Esophagus muscularis mucosa (tissue), 4 donors: ENCODE measurements around the gene CLDN4. TPM values are rescaled to one million over a fixed set of nuclear protein-coding genes. Genes with fewer than 3 reads are reported as not detected.
A peak's percentile ranks its signal among the peaks of the same experiment; 100 is the strongest.
"Not testable (repeated sequence)": the region's sequence is repeated elsewhere in the genome, so short reads cannot be mapped to it uniquely, and the experiment has no call there.

Experiments used
- DNase-seq: peaks from one replicate; pipeline ENCODE4 v3.0.0-alpha.2; 2017; ENCODE audit errors: extremely low spot score
- H3K27ac ChIP-seq, 4 donors: fragments of 200-600 bp; sonication (generic); replicated peaks in 1 of 4; 1 replicate in 3 of 4; 2 replicates in 1 of 4; pipeline ENCODE4 v1.5.1; 2016 to 2019; ENCODE audit warnings: mild to moderate bottlenecking in 1 of 4
- H3K27me3 ChIP-seq, 4 donors: fragments of 200-600 bp; sonication (generic); one replicate each; pipeline versions ENCODE4 v1.5.1 to v1.6.0; 2016 to 2019
- H3K36me3 ChIP-seq, 4 donors: fragments of 200-600 bp; sonication (generic); one replicate each; pipeline ENCODE4 v1.5.1; 2016 to 2019
- H3K4me1 ChIP-seq, 4 donors: fragments of 200-600 bp; sonication (generic); one replicate each; pipeline ENCODE4 v1.5.1; 2016 to 2019
- H3K4me3 ChIP-seq, 4 donors: fragments of 200-600 bp; sonication (generic); 1 replicate in 2 of 4; 2 replicates in 2 of 4; pipeline ENCODE4 v1.5.1; 2016 to 2019; ENCODE audit warnings: mild to moderate bottlenecking in 4 of 4, moderate library complexity in 1 of 4
- H3K9me3 ChIP-seq, 4 donors: fragments of 200-600 bp; sonication (generic); 1 replicate in 3 of 4; 2 replicates in 1 of 4; pipeline ENCODE4 v1.5.1; 2016 to 2019
- CTCF ChIP-seq, 3 experiments: fragments of 200-600 bp in 2 of 3; fragments of 450-650 bp in 1 of 3; sonication (generic) in 2 of 3; IDR thresholded peaks; one replicate each; pipeline ENCODE4 v1.5.1; 2017 to 2019; ENCODE audit warnings: antibody characterized with exemption in 3 of 3, mild to moderate bottlenecking in 2 of 3, moderate library complexity in 1 of 3
- EP300 ChIP-seq: sonication (generic); formaldehyde crosslinking; IDR thresholded peaks from one replicate; pipeline ENCODE4 v1.6.1; 2017; ENCODE audit warnings: antibody characterized with exemption
- POLR2A ChIP-seq: fragments of 450-650 bp; IDR thresholded peaks from one replicate; pipeline ENCODE4 v1.6.1; 2017; ENCODE audit warnings: antibody characterized with exemption, moderate library complexity, mild to moderate bottlenecking, low read depth
- POLR2AphosphoS5 ChIP-seq, 2 donors: sonication (generic); formaldehyde crosslinking; IDR thresholded peaks; one replicate each; pipeline ENCODE4 v1.6.1; 2017; ENCODE audit warnings: antibody characterized with exemption in 2 of 2
- WGBS: methylation state at CpG from one replicate; pipeline ENCODE4 v1.1.5; 2018; 5-methylcytosine and 5-hydroxymethylcytosine counted together
- intact Hi-C: fragments of 100-400 bp; cut with DNase I; formaldehyde crosslinking; loops from one replicate; pipeline ENCODE4 v1.15.1; 2023
- total RNA-seq, 4 donors: library from RNA; depleted of rRNA; stranded (reverse); fragments of >200 nt; gene quantifications; one replicate each; pipeline versions ENCODE4 v1.1.0 to v1.2.1, GENCODE V29; 2016

CLDN4 gene
- total RNA-seq, 4 donors from 2014 or later, result 0.42 to 3.1 (median 1.7) TPM

GRCh38 chr7:73841689-73842066 lies 10.9 kb downstream of the CLDN4 start:
- no peak for DNase-seq
- Histone ChIP-seq H3K27ac (peak overlapping the region; percentile 66 to 80 (median 72)), H3K9me3 (no peaks in the 10 kb centered on the region), H3K36me3 (no peaks in the 10 kb centered on the region), H3K27me3 (no peaks in the 10 kb centered on the region), H3K4me3 (peak overlapping the region; percentile 64 to 74 (median 69)), H3K4me1 (peaks cover 9 to 21% (median 14%) of the 10 kb centered on the region in 4 donors)
- WGBS, result 24% methylated on average over 8 of the region's 15 CpGs
- intact Hi-C loops, result no loop called here
- TF ChIP-seq POLR2AphosphoS5 (IDR thresholded peaks at IDR 0.05) (no peak), EP300 (no peak), POLR2A (no peak), CTCF (IDR thresholded peaks at IDR 0.05) (no peak)

- Histone ChIP-seq H3K4me3 (peak within 1 kb of the TSS; percentile 64 to 74 (median 69)), H3K4me1 (peaks cover 9 to 21% (median 14%) of the 10 kb centered on the region in 4 donors), H3K36me3 (no peaks in the 10 kb centered on the region), H3K27ac (peak within 1 kb of the TSS; percentile 66 to 80 (median 72)), H3K27me3 (no peaks in the 10 kb centered on the region), H3K9me3 (no peaks in the 10 kb centered on the region)
- peak; percentile 79 to 87 for TF ChIP-seq POLR2AphosphoS5 (IDR thresholded peaks at IDR 0.05)
- TF ChIP-seq CTCF (IDR thresholded peaks at IDR 0.05), result no peak
- intact Hi-C loops, result no loop called here
- WGBS, result 3% methylated on average over 33 of the region's 45 CpGs
- peak; percentile 99 for DNase-seq
Measured at GRCh38 chr7:73842067-73842976, 11.5 kb downstream of the CLDN4 start, which contains the start of gene METTL27. Gene METTL27 (minus strand): TSS chr7:73842516. CDS start chr7:73842140, 376 bp downstream.

- Histone ChIP-seq H3K4me1 (peaks cover 9 to 24% (median 18%) of the 10 kb centered on the region in 4 donors), H3K4me3 (no peak overlapping the region), H3K9me3 (no peaks in the 10 kb centered on the region), H3K27me3 (no peaks in the 10 kb centered on the region), H3K36me3 (no peaks in the 10 kb centered on the region), H3K27ac (no peak overlapping the region)
- no peak for DNase-seq
- intact Hi-C loops, result no loop called here
- 59% methylated on average over 9 of the region's 9 CpGs for WGBS
- TF ChIP-seq CTCF (IDR thresholded peaks at IDR 0.05) (no peak), POLR2A (no peak), EP300 (no peak), POLR2AphosphoS5 (IDR thresholded peaks at IDR 0.05) (no peak)
Measured at GRCh38 chr7:73844131-73844547, 13.3 kb downstream of the CLDN4 start.

GRCh38 chr7:73844848-73845460 lies 14.2 kb downstream of the CLDN4 start:
- H3K27me3 ChIP-seq, result no peaks in the 10 kb centered on the region
- H3K27ac ChIP-seq, result no peak overlapping the region
- H3K4me3 ChIP-seq, result no peak overlapping the region
- no peaks in the 10 kb centered on the region for H3K9me3 ChIP-seq
- H3K36me3 ChIP-seq, result no peaks in the 10 kb centered on the region
- WGBS, result 83% methylated on average over 13 of the region's 13 CpGs
- TF ChIP-seq POLR2AphosphoS5 (IDR thresholded peaks at IDR 0.05), result no peak
- no peak for TF ChIP-seq POLR2A
- TF ChIP-seq CTCF (IDR thresholded peaks at IDR 0.05), result no peak
- no peak for TF ChIP-seq EP300
- no peak for DNase-seq
- intact Hi-C loops, result no loop called here
- peaks cover 12 to 30% (median 23%) of the 10 kb centered on the region in 4 donors for H3K4me1 ChIP-seq

- intact Hi-C loops, H3K4me3 ChIP-seq, H3K9me3 ChIP-seq, H3K27me3 ChIP-seq, H3K36me3 ChIP-seq, DNase-seq: not testable (repeated sequence)
- Histone ChIP-seq H3K4me1 (peaks cover 12 to 32% (median 26%) of the 10 kb centered on the region in 4 donors), H3K27ac (peak overlapping the region in 2 of 4 donors; percentile 14 to 18)
- 63% methylated on average over 12 of the region's 12 CpGs for WGBS
Measured at GRCh38 chr7:73845701-73846195, 15.0 kb downstream of the CLDN4 start.
